HG02970 (cell line): Measurements from ENCODE around the gene CAMSAP1.

Source experiments
- ATAC-seq: cut with Tn5 transposase; IDR thresholded peaks from one replicate; pipeline ENCODE4 v1.9.1; 2021; ENCODE audit warnings: mild to moderate bottlenecking, moderate library complexity, moderate number of reproducible peaks; ENCODE audit not compliant: unreplicated experiment, low FRiP score

The CAMSAP1 gene

GRCh38 chr9:135884328-135885035 is 22.9 kb downstream of the CAMSAP1 start:
- ATAC-seq, result no peak

- no peak for ATAC-seq
These were observed 23.8 kb downstream of the CAMSAP1 start for GRCh38 chr9:135883410-135884089.

GRCh38 chr9:135882011-135882410 is 25.3 kb downstream of the CAMSAP1 start:
- ATAC-seq, result no peak

DNA sequence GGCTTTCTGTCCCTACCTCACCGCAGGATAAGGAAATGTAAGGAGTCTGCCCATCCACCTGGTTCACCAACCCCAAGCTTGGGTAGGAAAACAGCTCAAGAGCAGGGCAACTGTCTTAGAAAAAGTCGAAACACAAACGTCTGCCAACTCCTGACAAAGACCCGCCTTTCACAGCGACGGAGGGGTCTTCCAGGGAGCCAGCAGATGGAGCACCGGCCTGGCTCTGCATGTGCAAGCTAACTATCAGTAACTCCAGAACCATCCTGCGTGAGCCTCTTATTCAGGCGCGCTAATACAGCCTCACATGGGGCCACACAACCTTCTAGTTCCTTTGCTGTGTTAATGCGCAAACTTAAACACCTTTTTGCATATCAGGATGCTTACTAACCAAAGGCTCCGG is 26.9 kb downstream of the CAMSAP1 start:
- ATAC-seq, result no peak

- no peak for ATAC-seq
These were observed 27.7 kb downstream of the CAMSAP1 start for GRCh38 chr9:135879619-135880018.

DNA sequence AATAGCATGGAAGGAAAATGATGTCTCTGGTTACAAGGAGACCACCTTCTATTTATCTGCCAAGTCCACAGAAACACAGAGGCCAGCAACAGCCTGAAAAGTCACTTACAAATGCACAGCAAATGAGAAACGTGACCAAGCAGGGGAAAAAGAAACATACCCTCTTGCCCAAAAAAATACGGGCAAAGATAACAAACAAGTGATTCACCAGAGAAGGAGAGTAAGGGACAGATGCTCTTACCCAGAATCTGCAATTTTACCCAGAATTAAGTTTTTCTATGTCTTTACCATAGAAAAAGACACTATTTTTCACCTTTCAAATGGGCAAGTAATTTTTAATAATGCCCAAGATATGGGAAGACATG is 28.1 kb downstream of the CAMSAP1 start:
- ATAC-seq, result no peak

DNA sequence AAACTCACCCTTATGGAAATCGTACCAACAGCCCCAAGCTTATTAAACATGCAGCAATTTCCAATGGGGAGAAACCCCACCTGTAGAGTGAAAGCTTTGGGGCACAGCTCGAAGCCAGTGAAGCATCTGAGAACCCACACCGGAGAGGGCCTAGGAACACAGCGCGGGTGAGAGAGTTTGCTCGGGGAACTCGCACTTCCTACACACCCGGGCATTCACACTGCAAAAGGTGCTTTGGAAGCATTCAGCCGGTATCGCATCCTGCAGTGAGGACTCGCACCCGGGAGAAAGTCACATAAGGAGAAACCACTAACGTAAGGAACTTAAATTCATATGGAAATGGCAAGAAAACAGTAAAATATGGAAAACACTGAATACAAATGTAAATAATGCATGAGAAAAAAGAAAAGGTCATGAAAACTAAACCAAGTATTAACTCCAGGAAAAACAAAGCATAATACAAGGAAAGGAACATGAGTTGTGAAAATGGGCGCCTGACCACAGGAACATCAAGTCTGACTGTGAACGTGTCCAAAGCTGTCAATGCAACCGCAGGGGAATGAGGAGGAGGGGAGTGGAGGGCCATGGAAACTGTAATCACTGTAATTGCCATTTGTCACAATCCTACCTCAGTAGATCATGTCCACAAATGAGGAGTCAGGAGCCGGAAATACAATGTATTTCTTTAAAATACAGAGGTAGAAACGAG is 28.7 kb downstream of the CAMSAP1 start:
- ATAC-seq, result no peak

DNA sequence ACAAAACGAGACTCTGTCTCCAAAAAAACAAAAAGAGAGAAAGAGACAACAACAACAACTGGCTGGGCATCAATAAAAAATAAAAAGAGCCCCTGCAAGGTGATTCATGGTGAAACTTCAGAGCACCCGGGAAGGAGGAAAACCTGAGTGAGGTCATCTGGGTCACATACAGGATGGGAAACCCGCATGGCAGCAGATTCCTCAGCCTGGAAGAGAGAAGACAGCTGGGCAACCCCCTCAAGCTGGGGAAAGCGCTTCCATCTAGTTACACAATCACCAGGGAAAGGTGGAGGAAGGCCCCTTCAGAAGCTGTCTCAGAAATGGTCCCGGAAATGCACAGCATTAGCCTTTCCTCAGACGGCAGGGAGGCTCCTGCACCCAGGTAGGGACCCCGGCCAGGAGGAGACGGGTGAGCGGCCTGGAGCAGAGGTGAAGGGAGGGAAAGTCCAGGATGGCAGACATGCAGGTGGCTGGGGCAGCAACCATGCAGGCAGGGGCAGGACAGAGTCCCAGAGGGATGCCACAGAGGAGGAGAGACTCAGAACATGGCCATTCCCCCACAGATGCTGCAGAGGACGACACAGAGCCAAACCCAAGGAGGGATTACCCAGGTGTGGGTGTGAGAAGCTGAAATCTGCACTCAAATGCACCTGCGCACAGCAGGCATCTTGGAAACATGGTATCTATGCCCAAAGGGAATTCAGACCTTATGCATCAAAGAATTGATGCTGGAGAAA is 29.4 kb downstream of the CAMSAP1 start:
- no peak for ATAC-seq

- ATAC-seq, result no peak
These were observed 30.4 kb downstream of the CAMSAP1 start for GRCh38 chr9:135876936-135877335.

- ATAC-seq, result no peak
These were observed 32.5 kb downstream of the CAMSAP1 start for GRCh38 chr9:135874859-135875258.

GRCh38 chr9:135869909-135870308 is 37.4 kb downstream of the CAMSAP1 start:
- no peak for ATAC-seq

DNA sequence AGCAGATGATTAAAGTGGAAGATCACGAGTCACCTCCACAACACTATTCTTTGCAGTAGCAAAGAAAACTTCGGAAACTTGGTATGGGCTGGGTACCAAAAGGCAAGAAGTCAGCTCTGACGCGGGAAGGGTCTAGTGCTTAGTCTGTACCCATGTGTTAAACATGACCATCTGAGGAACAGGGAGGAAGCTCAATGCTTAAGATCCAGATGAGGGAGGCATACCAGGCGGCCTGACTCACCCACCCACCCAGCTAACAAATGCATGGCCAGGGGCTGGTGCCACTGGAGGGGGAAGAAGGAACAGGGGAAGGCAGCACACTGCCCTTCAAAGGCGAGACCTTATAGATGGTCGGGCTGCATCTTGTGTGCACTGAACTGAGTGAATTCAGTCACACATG is 41.8 kb downstream of the CAMSAP1 start:
- ATAC-seq, result no peak

- ATAC-seq, result no peak
These were observed 42.8 kb downstream of the CAMSAP1 start for GRCh38 chr9:135864447-135865049.

- ATAC-seq, result no peak
These were observed 44.5 kb downstream of the CAMSAP1 start for GRCh38 chr9:135862809-135863208.

DNA sequence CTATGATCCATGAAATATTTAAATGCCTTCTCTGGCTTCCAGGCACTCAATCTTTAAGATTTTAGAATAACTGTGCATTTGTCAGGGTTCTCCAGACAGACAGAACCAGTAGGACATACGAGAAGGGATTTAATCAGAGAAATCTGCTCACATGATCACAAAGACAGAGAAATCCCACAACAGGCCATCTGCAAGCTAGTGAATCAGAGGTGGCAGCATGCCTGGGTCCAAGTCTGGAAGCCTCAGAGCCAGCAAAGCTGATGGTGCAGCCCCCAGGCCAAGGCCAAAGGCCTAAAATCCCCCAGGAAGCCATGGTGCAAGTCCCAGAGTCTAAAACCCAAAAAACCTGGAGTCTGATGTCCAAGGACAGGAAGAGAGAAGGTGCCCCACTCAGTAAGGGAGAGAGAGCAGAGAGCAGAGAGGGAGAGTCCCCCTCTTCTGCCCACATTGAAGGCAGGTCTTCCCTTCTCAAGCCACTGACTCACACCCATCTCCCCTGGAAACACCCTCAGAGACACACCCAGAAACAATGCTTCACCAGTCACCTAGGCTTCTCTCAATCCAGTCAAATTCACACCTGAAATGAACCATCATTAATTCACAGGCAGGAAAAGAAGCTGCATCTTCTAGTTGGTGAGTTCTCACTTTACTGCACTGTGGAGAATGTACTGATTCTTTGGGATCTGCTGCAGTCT is 48.7 kb downstream of the CAMSAP1 start:
- ATAC-seq, result no peak

DNA sequence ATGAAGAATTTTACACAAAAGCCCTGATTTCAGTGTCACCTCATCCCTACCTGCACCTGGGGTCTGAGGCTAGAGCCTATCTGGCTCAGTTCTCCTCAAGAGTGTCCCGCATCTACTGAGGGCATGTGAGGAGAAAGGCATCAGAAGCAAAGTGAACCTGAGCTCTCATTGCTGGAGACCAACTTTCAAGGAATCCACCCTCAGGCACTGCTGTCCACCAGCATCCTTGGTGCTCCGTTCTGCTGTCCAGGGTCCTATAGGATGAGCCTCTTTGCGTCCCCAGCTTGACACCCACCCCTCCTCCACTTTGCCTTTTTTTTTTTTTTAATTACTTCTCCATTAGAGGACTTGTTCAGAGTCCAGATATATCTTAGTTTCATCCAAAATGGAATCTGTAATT is 49.5 kb downstream of the CAMSAP1 start:
- no peak for ATAC-seq

DNA sequence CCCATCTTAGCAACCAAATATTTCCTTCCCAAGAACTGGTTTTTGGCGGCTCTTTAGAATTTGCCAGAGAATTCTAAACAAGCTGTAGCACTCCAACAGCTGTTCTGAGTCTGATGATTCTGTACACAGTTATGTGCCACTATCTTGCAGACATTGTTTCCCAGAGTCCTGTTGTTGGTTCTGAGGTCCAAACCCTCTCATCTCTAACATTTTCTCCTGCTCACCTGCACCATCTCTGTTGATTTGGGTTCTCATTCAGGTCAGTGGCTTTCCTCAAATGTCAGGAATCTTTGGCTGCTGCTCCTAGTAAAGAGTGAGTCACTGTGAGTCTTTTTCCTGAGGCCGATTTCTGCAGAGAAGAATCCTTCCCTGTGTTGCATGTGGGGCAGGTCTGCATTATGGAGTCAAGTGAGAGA is 50.0 kb downstream of the CAMSAP1 start:
- ATAC-seq, result no peak

GRCh38 chr9:135851748-135852147 is 55.6 kb downstream of the CAMSAP1 start:
- no peak for ATAC-seq

DNA sequence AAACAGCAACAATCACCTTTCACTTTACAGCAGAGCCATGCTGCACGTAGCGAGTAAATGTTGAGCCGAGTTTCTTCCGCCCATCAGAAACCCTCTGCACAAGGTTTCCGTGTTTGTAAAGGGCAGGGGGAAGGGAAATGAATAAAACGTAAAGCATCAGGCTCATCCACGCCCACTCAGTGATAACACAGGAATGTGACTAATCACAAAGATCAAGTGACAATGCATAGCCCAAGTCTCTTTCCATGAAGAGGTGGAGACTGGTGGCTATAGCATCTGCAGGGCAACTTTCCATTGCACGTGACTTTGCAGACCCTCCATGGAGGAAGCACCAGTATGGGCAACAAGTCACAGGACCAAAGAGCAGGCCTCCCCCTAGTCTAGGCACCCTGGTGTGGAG is 56.6 kb downstream of the CAMSAP1 start:
- ATAC-seq, result no peak

DNA sequence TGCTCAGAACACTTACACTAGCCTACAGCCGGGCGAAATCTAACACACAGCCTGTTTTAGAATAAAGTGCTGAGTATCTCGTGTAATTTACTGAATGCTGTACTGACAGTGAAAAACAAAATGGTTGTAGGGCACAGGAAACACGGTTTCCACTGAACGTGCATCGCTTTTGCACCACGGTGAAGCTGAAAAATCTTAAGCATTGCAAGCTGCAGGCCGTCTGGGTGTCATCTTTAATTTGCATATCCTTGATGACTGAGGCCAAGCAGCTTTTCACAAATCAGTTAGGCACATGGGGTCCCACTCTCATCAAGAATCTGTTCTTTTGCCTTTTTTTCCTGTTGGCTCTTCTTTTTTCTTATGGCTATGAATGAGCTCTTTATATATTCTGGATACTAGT is 58.2 kb downstream of the CAMSAP1 start:
- no peak for ATAC-seq
